ELR (cell line): ENCODE measurements around the gene CCDC167.
"Not testable (repeated sequence)": the region's sequence is repeated elsewhere in the genome, so short reads cannot be mapped to it uniquely, and the experiment has no call there.

Experiments used
- DNase-seq: peaks from one replicate; pipeline ENCODE4 v3.0.0-alpha.2; 2015; ENCODE audit warnings: low read depth

CCDC167 gene

GRCh38 chr6:37473364-37474095, 26.2 kb downstream of the CCDC167 start:
- DNase-seq: peak; percentile 22

- DNase-seq: no peak
These were observed 32.0 kb downstream of the CCDC167 start for GRCh38 chr6:37467718-37468117.

- DNase-seq: no peak
These were observed 36.6 kb downstream of the CCDC167 start for GRCh38 chr6:37463110-37463509.

- DNase-seq: no peak
These were observed 38.9 kb downstream of the CCDC167 start for GRCh38 chr6:37460805-37461204.

- no peak for DNase-seq
These were observed 39.5 kb downstream of the CCDC167 start for GRCh38 chr6:37459981-37460800.

DNA sequence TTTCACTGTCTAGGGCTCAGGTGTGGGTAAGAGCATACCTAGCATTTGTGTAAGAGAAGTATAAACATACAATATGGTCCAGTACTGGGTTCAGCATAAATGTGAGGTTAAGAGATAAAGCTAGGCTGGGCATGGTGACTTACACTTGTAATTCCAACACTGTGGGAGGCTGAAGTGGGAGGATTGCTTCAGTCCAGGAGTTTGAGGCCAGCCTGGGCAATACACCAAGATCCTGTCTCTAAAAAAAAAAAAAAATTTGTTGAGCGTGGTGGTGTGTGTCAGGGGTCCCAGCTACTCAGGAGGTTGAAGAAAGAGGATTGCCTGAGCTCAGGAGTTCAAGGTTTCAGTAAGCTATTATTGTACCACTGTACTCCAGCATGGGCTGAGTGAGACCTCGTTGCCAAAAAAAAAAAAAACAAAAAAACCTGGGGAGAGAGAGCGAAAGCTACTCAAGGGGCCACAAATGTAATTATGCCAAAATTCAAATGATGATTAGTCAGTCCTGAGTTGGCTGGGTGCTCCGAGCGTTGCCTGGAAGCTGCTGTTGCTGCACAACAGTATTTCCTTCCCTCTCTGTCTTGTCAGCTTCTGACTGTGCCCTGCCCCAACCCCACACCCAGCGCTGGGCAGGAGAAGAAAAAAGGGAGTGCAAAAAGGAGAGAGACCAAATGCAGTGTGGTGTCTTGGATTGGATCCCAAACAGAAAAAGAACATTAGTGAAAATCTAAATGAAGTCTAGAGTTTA, 42.7 kb downstream of the CCDC167 start:
- DNase-seq: peak; percentile 90

- peak; percentile 94 for DNase-seq
These were observed 43.6 kb downstream of the CCDC167 start for GRCh38 chr6:37456126-37456525.

DNA sequence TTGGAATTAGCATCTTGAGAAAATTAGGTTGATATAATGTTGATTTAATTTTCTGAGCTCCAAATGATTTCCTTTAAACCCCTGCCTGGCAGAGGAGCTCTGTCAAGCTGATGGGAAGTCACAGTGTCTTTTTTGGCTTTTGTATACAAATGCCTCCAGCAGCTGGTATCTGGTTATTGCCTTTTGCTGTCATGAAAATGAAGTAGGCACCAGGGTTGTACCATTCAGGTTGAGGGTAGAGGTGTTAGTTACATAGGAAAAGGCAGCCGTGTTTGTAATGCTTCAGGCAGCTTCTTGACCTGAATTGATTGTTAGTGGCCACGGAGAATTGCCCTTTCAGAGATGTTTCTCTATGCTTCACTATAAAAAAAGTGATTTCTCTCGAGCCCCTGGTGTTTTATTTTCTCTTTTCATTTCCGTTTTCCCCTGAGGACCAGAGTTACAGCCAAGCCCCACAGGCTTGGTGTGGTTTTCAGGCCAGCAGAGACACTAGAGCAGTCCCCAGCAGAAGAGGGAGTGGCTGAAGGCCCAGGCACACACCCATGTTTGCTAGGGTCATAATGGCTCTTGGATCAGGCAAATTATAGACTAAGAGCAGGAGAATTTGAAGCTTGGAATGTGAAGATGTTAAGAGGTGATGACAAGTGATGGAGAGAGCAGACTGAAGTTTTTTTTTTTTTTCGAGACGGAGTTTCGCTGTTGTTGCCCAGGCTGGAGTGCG, 45.1 kb downstream of the CCDC167 start:
- no peak for DNase-seq

DNA sequence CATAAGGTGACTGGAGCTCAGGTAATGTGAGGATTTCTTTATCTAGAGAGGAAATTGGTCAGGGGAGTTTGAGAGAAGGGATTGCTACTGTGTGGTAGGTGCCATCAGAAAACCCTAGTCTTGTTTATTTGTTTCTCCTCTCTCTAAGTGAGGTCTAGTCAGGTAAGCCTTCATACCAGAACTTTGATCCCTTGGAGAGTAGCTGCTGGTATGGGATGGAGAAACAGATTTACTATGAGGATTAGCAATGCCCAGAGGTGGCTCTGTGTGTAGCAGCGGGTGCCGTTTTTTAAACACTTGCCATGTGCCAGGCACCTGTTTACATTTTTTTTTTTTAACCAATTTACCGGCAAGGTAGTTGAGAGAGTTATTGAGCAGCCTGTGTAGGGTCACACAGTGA, 47.2 kb downstream of the CCDC167 start:
- DNase-seq: no peak

GRCh38 chr6:37451441-37452193, 48.1 kb downstream of the CCDC167 start:
- DNase-seq: no peak

DNA sequence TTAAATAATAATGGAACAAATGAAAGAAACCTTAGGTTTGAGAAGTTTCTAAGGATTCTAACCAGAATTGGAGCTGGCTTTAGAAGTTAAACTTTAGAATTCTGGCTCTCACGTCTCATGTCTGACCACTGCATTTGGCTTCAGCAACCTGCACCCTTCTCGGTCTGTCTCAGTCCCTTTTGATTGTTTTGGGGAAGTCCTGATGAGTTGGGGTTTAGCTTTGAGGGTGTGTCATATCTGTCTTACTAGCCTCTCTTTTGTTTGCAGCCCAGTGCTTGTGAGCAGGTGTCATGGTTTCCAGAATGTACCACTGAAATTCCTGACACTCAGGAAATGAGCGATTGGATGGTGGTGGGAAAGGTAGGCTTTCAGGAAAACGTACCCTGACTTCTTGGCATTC, 49.7 kb downstream of the CCDC167 start:
- no peak for DNase-seq

- DNase-seq: not testable (repeated sequence)
These were observed 56.5 kb downstream of the CCDC167 start for GRCh38 chr6:37443216-37443542.

DNA sequence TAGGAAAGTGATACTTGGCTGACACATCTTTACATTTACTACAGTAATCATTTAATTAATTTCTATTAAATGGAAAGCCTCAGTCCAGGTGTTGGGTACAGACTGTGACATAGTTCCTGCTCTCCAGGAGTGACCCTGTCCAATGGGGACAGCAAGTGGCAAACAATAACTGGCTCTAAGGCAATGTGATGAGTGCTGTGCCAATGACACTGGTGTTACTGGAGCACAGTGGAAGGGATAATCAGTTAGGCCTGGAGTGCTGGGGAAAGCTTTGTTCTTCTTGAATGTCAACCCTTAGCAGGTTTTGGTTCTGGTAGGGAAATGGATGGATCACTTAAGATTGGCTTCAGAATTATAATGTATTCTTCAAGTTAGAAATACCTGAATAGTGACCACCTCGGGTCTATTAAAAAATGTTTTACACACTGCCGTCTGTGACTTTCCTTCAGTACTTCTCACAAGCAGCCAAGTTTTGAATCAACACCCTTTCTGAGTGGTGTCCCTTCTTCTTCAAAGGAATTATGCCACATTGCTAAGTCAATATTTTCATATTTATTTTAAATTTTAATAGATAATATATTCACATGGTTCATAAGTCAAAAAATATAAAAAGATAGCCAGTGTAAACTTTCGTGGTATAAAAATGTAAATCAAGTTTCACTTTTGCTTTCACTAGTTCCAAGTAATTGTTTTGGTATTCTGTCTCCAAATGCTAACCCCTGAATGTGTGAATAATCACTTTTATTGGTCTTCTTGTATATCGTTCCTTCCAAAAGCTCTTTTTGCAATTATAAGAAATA, 57.1 kb downstream of the CCDC167 start:
- no peak for DNase-seq

DNA sequence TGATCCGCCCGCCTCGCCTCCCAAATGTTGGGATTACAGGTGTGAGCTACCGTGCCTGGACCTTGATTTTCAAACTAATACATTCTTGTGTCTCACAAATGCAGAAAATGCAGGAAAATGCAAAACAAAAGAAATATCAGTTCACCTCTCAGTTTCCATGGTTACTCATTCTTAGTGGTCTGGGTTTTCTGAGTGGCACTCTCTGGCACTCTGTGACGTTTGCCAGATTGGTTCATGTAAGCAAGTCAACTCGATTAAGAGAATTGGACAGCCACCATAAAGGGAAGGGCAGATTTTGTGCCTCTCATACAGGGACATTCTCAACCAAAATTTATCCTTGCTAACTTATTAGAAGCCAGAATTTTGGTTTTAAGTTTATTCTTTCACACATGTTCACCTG, 58.0 kb downstream of the CCDC167 start:
- DNase-seq: no peak

DNA sequence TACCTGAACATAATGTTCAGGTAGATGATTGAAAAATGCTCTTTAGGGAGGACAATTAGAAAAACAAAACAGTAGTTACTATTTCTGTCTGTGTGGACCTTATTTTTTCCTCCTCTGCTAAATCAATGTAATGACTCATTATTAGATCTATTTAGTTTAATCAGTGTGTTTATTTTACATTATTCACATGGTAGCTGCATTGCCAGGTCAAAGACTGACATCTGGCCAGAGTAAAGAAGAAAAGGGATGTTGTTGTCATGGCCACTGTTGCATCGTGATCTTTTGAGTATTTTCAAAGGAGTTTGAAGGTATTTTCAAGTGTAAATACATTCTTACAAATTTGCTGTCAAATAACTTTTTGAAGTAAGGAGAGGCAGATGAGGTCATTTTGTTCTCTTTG, 60.8 kb downstream of the CCDC167 start:
- no peak for DNase-seq

- no peak for DNase-seq
These were observed 63.9 kb downstream of the CCDC167 start for GRCh38 chr6:37435816-37436215.

DNA sequence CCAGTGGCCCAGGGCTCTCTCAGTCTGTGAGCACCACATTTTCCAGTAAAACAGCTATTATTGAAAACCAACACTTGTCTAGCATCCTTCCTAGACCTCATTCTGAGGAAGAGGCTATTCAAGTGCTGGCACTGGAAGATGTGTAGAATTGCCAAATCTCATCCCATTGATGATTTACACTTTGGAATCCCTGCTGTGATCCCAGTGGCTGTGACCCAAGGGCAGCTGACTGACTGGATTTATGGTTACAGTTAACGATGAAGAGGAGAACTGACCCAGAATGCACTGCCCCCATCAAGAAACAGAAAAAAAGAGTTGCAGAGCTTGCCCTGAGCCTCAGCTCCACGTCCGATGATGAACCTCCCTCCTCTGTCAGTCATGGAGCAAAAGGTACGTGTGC, 64.3 kb downstream of the CCDC167 start:
- no peak for DNase-seq

- peak; percentile 43 for DNase-seq
These were observed 65.9 kb downstream of the CCDC167 start for GRCh38 chr6:37433657-37434271.
